ENCODE measurements around the gene PRDM13. TPM values are rescaled to one million over a fixed set of nuclear protein-coding genes. Genes with fewer than 3 reads are reported as not detected.
"Not testable (repeated sequence)": the region's sequence is repeated elsewhere in the genome, so short reads cannot be mapped to it uniquely, and the experiment has no call there.

PRDM13 gene
- total RNA-seq, 1 experiment from 2014 or later = not detected

DNA sequence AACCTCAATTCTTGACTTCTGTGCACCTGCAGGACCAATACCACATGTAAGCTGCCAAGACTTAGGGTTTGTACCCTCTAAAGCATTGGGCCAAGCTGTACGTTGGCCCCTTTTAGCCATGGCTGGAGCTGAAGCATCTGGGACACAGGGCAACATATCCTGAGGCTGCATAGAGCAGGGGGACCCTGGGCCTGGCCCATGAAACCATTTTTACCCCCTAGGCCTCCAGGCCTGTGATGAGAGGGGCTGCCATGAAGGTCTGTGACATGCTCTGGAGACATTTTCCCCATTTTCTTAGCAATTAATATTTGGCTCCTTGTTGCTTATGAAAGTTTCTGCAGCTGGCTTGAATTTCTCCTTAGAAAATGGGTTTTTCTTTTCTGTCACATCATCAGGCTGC, 31.0 kb downstream of the PRDM13 start:
- H3K27ac ChIP-seq (ENCODE audit: low read depth, low read length) = no peak overlapping the region
- H3K9ac ChIP-seq (ENCODE audit: low read length) = no peak overlapping the region
- H3K4me2 ChIP-seq (ENCODE audit: low read length) = no peak overlapping the region
- RAD21 ChIA-PET (ENCODE audit: low non-redundant PET in 1 of 2, low total read pairs in 2 of 2, uncharacterized antibody in 2 of 2, unreplicated experiment in 2 of 2) = no interaction called here
- intact Hi-C loops (cut with micrococcal nuclease) = no loop called here
- H4K20me1 ChIP-seq (ENCODE audit: insufficient read depth) = no peaks in the 10 kb centered on the region
- CTCF ChIA-PET = no interaction called here
- no TSS peak for BruUV-seq (replicated peaks)
- no peak overlapping the region for H3K4me3 ChIP-seq (replicated peaks in 1 of 2; ENCODE audit: low read depth in 1 of 2, low read length in 2 of 2)
- no peak for TF ChIP-seq EZH2phosphoT487 (IDR thresholded peaks at IDR 0.05; ENCODE audit: borderline replicate concordance)
- no peak for TF ChIP-seq FOSL1 (IDR thresholded peaks at IDR 0.05; ENCODE audit: low read depth)
- TF ChIP-seq, protein P1, sequence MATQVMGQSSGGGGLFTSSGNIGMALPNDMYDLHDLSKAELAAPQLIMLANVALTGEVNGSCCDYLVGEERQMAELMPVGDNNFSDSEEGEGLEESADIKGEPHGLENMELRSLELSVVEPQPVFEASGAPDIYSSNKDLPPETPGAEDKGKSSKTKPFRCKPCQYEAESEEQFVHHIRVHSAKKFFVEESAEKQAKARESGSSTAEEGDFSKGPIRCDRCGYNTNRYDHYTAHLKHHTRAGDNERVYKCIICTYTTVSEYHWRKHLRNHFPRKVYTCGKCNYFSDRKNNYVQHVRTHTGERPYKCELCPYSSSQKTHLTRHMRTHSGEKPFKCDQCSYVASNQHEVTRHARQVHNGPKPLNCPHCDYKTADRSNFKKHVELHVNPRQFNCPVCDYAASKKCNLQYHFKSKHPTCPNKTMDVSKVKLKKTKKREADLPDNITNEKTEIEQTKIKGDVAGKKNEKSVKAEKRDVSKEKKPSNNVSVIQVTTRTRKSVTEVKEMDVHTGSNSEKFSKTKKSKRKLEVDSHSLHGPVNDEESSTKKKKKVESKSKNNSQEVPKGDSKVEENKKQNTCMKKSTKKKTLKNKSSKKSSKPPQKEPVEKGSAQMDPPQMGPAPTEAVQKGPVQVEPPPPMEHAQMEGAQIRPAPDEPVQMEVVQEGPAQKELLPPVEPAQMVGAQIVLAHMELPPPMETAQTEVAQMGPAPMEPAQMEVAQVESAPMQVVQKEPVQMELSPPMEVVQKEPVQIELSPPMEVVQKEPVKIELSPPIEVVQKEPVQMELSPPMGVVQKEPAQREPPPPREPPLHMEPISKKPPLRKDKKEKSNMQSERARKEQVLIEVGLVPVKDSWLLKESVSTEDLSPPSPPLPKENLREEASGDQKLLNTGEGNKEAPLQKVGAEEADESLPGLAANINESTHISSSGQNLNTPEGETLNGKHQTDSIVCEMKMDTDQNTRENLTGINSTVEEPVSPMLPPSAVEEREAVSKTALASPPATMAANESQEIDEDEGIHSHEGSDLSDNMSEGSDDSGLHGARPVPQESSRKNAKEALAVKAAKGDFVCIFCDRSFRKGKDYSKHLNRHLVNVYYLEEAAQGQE (IDR thresholded peaks at IDR 0.05; ENCODE audit: low read depth) = no peak
- no peak for TF ChIP-seq POLR2AphosphoS5 (IDR thresholded peaks at IDR 0.05; ENCODE audit: low read depth, low read length)
- no peak for TF ChIP-seq ZFX (IDR thresholded peaks at IDR 0.05)
- no peak for TF ChIP-seq SRF (IDR thresholded peaks at IDR 0.05; ENCODE audit: low read depth)
- H3K27me3 ChIP-seq (ENCODE audit: insufficient read depth, low read length) = no peaks in the 10 kb centered on the region
- H3K9me3 ChIP-seq (ENCODE audit: control insufficient read depth in 1 of 2, insufficient read depth in 1 of 2, low read depth in 1 of 2, low read length in 2 of 2) = peaks cover 0 to 8% of the 10 kb centered on the region in 2 experiments; a peak in 1 of 4 replicates
- no peak overlapping the region for H2AFZ ChIP-seq (ENCODE audit: low read depth, low read length, poor library complexity, severe bottlenecking)
- DNase-seq (ENCODE audit: low read depth, low spot score) (no peak), ATAC-seq (no peak)
- H3K36me3 ChIP-seq (ENCODE audit: control insufficient read depth in 1 of 2, insufficient read depth in 2 of 2, low read length in 2 of 2) = no peaks in the 10 kb centered on the region
- POLR2A ChIA-PET = no interaction called here
- no peaks in the 10 kb centered on the region for H3K9me2 ChIP-seq (ENCODE audit: insufficient read depth)
- H3K79me2 ChIP-seq (ENCODE audit: insufficient read depth, low read length) = no peaks in the 10 kb centered on the region
- H3K4me1 ChIP-seq (ENCODE audit: control insufficient read depth in 1 of 2, insufficient read depth in 2 of 2, low read length in 2 of 2) = no peaks in the 10 kb centered on the region

DNA sequence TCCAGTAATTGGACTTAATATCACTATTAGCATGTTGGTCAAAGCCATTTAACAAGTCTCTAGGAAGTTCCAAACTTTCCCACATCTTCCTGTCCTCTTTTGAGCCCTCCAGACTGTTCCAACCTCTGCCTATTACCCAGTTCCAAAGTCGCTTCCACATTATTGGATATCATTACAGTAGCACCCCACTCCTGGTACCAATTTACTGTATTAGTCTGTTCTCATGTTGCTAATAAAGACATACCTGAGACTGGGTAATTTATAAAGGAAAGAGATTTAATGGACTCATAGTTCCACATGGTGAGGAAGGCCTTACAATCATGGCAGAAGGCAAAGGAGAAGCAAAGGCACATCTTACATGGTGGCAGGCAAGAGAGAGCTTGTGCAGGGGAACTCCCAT, 31.7 kb downstream of the PRDM13 start:
- H3K36me3 ChIP-seq (ENCODE audit: control insufficient read depth in 1 of 2, insufficient read depth in 2 of 2, low read length in 2 of 2); DNase-seq (ENCODE audit: low read depth, low spot score); RAD21 ChIA-PET (ENCODE audit: low non-redundant PET in 1 of 2, low total read pairs in 2 of 2, uncharacterized antibody in 2 of 2, unreplicated experiment in 2 of 2); H3K9ac ChIP-seq (ENCODE audit: low read length); H3K4me3 ChIP-seq (replicated peaks in 1 of 2; ENCODE audit: low read depth in 1 of 2, low read length in 2 of 2); CTCF ChIA-PET; H3K27ac ChIP-seq (ENCODE audit: low read depth, low read length); H3K79me2 ChIP-seq (ENCODE audit: insufficient read depth, low read length); H3K4me1 ChIP-seq (ENCODE audit: control insufficient read depth in 1 of 2, insufficient read depth in 2 of 2, low read length in 2 of 2); intact Hi-C loops (cut with micrococcal nuclease); H3K9me2 ChIP-seq (ENCODE audit: insufficient read depth); H3K4me2 ChIP-seq (ENCODE audit: low read length); H3K9me3 ChIP-seq (ENCODE audit: control insufficient read depth in 1 of 2, insufficient read depth in 1 of 2, low read depth in 1 of 2, low read length in 2 of 2); H4K20me1 ChIP-seq (ENCODE audit: insufficient read depth); H2AFZ ChIP-seq (ENCODE audit: low read depth, low read length, poor library complexity, severe bottlenecking); ATAC-seq; H3K27me3 ChIP-seq (ENCODE audit: insufficient read depth, low read length); BruUV-seq (replicated peaks); POLR2A ChIA-PET: not testable (repeated sequence)
